Measurements from ENCODE around the gene RHOD.

DNA sequence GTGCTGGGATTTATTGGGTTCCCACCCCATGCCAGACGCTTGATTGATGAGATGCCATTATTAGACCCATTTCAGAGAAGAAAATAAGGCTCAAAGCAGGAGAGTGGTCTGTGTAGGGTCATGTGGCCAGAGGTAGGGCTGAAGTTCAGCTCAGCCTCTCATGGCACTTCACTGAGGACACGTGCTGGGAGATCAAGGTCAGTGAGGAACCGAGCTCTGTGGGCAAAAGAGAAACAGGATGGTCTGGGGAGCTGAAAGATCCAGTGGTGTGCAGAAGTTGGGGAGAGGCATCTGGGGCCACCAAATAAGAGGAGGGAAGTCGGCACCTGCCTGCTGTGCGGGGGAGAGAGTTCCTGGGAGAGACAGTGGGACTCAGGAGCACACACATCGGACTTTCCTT, 19.6 kb downstream of the RHOD start:
- TF ChIP-seq, protein P1, sequence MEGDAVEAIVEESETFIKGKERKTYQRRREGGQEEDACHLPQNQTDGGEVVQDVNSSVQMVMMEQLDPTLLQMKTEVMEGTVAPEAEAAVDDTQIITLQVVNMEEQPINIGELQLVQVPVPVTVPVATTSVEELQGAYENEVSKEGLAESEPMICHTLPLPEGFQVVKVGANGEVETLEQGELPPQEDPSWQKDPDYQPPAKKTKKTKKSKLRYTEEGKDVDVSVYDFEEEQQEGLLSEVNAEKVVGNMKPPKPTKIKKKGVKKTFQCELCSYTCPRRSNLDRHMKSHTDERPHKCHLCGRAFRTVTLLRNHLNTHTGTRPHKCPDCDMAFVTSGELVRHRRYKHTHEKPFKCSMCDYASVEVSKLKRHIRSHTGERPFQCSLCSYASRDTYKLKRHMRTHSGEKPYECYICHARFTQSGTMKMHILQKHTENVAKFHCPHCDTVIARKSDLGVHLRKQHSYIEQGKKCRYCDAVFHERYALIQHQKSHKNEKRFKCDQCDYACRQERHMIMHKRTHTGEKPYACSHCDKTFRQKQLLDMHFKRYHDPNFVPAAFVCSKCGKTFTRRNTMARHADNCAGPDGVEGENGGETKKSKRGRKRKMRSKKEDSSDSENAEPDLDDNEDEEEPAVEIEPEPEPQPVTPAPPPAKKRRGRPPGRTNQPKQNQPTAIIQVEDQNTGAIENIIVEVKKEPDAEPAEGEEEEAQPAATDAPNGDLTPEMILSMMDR (conservative IDR thresholded peaks at IDR 0.05; ENCODE audit: low read depth, low read length) = no peak
- TF ChIP-seq EZH2 (IDR thresholded peaks at IDR 0.05; ENCODE audit: low read length, unreplicated experiment) (no peak), EZH2phosphoT487 (IDR thresholded peaks at IDR 0.05; ENCODE audit: borderline replicate concordance, low read length) (no peak)
